C4-2B (cell line): ENCODE measurements around the gene CUL2.
"Not testable (repeated sequence)": the region's sequence is repeated elsewhere in the genome, so short reads cannot be mapped to it uniquely, and the experiment has no call there.

ENCODE experiments used
- H3K27ac ChIP-seq: fragments of 450-650 bp; 2 replicates; pipeline ENCODE4 v1.5.1; 2017
- ZFX ChIP-seq: fragments of 450-650 bp; IDR thresholded peaks from 2 replicates; pipeline ENCODE4 v1.6.1; 2017
- TF ChIP-seq, protein P1 (sequence below): fragments of 450-650 bp; conservative IDR thresholded peaks from 2 replicates; pipeline ENCODE4 v1.5.1; 2017; ENCODE audit warnings: mild to moderate bottlenecking

Gene CUL2

DNA sequence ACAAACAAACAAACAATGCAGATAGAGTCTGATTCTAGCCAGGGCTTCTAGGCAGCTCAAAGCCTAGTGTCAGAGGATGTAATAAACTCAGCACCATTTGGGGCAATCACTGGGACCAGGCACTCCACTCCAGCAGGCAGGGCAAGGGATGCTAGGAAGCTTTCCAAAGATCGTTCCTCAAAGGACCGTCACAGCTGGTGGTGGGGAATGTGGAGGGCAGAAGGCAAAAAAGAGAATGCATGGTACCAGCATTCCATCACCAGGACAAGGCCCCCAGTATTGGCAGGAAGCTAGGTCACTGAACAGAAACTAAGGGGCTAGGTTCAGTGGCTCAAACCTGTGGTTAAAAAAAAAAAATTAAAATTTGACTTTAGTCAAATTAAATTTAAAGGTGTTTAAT is 94.2 kb downstream of the CUL2 start:
- TF ChIP-seq, protein P1, sequence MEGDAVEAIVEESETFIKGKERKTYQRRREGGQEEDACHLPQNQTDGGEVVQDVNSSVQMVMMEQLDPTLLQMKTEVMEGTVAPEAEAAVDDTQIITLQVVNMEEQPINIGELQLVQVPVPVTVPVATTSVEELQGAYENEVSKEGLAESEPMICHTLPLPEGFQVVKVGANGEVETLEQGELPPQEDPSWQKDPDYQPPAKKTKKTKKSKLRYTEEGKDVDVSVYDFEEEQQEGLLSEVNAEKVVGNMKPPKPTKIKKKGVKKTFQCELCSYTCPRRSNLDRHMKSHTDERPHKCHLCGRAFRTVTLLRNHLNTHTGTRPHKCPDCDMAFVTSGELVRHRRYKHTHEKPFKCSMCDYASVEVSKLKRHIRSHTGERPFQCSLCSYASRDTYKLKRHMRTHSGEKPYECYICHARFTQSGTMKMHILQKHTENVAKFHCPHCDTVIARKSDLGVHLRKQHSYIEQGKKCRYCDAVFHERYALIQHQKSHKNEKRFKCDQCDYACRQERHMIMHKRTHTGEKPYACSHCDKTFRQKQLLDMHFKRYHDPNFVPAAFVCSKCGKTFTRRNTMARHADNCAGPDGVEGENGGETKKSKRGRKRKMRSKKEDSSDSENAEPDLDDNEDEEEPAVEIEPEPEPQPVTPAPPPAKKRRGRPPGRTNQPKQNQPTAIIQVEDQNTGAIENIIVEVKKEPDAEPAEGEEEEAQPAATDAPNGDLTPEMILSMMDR, result no peak
- TF ChIP-seq ZFX, result no peak
- H3K27ac ChIP-seq, result no peak overlapping the region

- no peak overlapping the region for H3K27ac ChIP-seq
- TF ChIP-seq ZFX, result no peak
- TF ChIP-seq, protein P1, result peak; percentile 92
These were observed 95.5 kb downstream of the CUL2 start for GRCh38 chr10:34994565-34995142.

- no peak for TF ChIP-seq ZFX
- TF ChIP-seq, protein P1, result no peak
- no peak overlapping the region for H3K27ac ChIP-seq
These were observed 96.4 kb downstream of the CUL2 start for GRCh38 chr10:34993782-34994181.

GRCh38 chr10:34991117-34991516 is 99.0 kb downstream of the CUL2 start:
- H3K27ac ChIP-seq, result not testable (repeated sequence)

DNA sequence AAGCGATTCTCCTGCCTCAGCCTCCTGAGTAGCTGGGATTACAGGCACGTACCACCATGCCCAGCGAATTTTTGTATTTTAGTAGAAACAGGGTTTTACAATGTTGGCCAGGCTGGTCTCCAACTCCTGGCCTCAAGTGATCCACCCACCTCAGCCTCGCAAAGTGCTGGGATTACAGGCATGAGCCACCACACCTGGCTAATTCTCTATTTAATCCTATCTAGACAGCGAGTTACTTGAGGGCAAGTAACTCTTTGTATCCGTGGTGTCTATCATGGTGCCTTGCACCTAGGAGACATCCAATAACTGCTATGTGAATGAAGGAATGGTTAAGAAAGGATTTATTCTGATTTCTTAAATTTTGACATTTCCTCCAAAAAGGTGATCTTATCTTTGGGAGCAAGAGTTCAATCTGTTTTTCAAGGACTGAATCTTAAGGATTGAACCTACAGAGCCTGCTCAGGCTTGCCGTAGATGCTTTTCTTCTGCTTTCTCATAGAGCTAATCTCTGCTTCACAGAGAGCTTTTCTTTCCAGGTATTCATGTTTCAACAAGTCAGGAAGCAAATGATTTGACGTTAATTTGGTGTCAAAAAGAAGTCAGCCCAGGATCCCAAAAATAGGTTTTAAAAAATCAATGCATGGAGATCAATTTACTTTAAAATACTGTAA is 101.6 kb downstream of the CUL2 start:
- TF ChIP-seq, protein P1, result no peak
- no peak for TF ChIP-seq ZFX
- no peak overlapping the region for H3K27ac ChIP-seq

DNA sequence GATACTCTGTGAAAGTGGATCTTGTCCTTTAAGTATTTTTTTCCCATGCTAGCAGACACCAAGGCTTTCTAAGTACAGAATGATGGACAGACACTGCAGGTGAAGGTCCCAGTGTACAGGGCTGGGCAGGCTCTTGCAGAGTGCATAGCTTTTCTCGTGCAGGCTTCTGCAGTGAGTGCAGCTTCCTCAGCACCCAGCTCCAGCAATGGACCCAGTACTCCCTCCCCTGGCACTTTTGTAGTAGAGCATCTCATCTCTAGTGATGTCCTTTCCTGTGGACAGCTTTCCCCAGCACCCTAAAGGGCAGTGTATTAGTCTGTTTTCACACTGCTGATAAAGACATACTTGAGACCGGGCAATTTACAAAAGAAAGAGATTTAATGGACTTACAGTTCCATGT is 104.3 kb downstream of the CUL2 start:
- TF ChIP-seq, protein P1, result peak; percentile 48
- no peak for TF ChIP-seq ZFX
- H3K27ac ChIP-seq, result no peak overlapping the region

- TF ChIP-seq, protein P1, result no peak
These were observed 105.0 kb downstream of the CUL2 start for GRCh38 chr10:34985146-34985545.

GRCh38 chr10:34981844-34982243 is 108.3 kb downstream of the CUL2 start:
- no peak for TF ChIP-seq ZFX
- TF ChIP-seq, protein P1, result no peak
- H3K27ac ChIP-seq, result no peak overlapping the region

More at GRCh38 chr10:34985146-34985545, 105.0 kb downstream of the CUL2 start:
- H3K27ac ChIP-seq, result no peak overlapping the region
